Keratinocyte (primary cell): ENCODE measurements around the gene ARID3A.

ENCODE experiments used
- EZH2 ChIP-seq: IDR thresholded peaks from one replicate; pipeline ENCODE4 v1.6.1; 2012; ENCODE audit warnings: inconsistent platforms, mild to moderate bottlenecking, low read length, moderate library complexity
- TF ChIP-seq, protein P1 (sequence below), 3 experiments: IDR thresholded peaks in 1 of 3; conservative IDR thresholded peaks in 1 of 3; optimal IDR thresholded peaks in 1 of 3; 2 replicates in 2 of 3; 3 replicates in 1 of 3; pipeline versions ENCODE3 to v1.5.1; 2011; ENCODE audit warnings: low read length in 3 of 3, mild to moderate bottlenecking in 3 of 3, moderate library complexity in 2 of 3, control low read depth in 1 of 3, inconsistent platforms in 1 of 3; ENCODE audit not compliant: insufficient read depth in 2 of 3; ENCODE audit errors: extremely low read depth in 1 of 3

DNA sequence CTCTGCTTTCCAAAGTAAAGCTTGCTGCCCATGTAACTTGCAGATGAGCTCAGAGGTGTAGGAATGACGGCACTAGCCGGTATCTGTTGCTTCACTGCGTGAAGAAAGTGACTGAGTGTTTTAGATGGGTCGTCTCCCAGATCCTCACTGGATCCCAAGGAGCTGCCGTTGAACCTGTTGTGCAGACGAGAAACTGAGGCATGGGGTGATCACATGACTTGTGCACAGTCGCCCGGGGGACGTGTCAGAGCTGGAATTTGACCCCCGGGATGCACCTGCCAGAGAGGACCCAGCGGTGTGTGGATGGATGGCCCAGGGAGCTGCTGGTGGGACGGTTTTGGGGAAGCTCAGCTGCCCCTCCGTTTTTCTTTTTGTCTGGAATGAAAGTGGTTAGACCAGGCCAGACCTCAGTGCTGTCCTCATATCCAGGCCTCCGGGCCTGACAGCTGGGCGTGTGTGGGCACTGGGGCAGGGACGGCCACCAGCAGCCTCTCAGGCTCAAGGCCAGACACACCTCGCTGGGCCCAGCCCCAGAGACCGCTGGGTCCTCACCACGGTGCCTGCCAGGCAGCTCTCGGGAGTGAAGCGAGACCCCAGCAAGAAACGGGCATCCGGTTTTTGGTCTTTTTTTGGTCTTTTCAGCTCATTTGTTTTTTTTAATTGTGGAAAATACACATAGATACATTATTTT is 12.5 kb downstream of the ARID3A start:
- TF ChIP-seq, protein P1, sequence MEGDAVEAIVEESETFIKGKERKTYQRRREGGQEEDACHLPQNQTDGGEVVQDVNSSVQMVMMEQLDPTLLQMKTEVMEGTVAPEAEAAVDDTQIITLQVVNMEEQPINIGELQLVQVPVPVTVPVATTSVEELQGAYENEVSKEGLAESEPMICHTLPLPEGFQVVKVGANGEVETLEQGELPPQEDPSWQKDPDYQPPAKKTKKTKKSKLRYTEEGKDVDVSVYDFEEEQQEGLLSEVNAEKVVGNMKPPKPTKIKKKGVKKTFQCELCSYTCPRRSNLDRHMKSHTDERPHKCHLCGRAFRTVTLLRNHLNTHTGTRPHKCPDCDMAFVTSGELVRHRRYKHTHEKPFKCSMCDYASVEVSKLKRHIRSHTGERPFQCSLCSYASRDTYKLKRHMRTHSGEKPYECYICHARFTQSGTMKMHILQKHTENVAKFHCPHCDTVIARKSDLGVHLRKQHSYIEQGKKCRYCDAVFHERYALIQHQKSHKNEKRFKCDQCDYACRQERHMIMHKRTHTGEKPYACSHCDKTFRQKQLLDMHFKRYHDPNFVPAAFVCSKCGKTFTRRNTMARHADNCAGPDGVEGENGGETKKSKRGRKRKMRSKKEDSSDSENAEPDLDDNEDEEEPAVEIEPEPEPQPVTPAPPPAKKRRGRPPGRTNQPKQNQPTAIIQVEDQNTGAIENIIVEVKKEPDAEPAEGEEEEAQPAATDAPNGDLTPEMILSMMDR (optimal IDR thresholded peaks at IDR 0.05 in 1 of 3, IDR thresholded peaks at IDR 0.05 in 1 of 3, conservative IDR thresholded peaks at IDR 0.05 in 1 of 3; ENCODE audit: extremely low read depth in 1 of 3, insufficient read depth in 2 of 3, low read length in 3 of 3) = no peak
- TF ChIP-seq EZH2 = no peak
